ENCODE measurements around the gene SLC2A4RG. TPM values are rescaled to one million over a fixed set of nuclear protein-coding genes. Genes with fewer than 3 reads are reported as not detected.

Gene SLC2A4RG
- total RNA-seq, 1 donor from 2014 or later, result 12.0 TPM

DNA sequence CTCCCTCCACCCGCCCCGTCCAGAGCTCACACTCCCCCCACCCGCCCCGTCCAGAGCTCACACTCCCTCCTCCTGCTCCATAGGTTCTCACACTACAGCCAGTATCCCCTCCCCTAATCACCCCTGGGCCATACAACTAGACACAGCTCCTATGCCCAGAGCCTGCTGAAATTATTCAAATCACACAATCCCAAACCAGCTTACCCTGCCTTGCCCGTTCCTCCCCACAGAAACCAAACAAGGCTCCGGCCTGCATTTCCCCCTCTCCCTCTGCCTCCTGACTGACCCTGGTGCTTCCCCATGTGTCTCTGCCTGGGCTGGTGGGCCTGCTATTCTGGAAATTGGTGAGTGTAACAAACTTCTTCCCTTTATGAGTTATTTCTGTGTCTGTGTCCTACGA, 18.6 kb downstream of the SLC2A4RG start:
- TF ChIP-seq EZH2phosphoT487 (IDR thresholded peaks at IDR 0.05), result no peak
- no peak for TF ChIP-seq EZH2 (IDR thresholded peaks at IDR 0.05)
- TF ChIP-seq, protein P1, sequence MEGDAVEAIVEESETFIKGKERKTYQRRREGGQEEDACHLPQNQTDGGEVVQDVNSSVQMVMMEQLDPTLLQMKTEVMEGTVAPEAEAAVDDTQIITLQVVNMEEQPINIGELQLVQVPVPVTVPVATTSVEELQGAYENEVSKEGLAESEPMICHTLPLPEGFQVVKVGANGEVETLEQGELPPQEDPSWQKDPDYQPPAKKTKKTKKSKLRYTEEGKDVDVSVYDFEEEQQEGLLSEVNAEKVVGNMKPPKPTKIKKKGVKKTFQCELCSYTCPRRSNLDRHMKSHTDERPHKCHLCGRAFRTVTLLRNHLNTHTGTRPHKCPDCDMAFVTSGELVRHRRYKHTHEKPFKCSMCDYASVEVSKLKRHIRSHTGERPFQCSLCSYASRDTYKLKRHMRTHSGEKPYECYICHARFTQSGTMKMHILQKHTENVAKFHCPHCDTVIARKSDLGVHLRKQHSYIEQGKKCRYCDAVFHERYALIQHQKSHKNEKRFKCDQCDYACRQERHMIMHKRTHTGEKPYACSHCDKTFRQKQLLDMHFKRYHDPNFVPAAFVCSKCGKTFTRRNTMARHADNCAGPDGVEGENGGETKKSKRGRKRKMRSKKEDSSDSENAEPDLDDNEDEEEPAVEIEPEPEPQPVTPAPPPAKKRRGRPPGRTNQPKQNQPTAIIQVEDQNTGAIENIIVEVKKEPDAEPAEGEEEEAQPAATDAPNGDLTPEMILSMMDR (IDR thresholded peaks at IDR 0.05), result no peak
- Histone ChIP-seq H3K27ac (no peak overlapping the region), H3K4me3 (no peak overlapping the region), H3K4me1 (no peaks in the 10 kb centered on the region), H3K9me3 (ENCODE audit: low read depth) (no peaks in the 10 kb centered on the region), H3F3A (ENCODE audit: low read depth) (no peaks in the 10 kb centered on the region), H4K20me1 (ENCODE audit: low read depth) (no peaks in the 10 kb centered on the region), H3K27me3 (no peaks in the 10 kb centered on the region), H2AFZ (replicated peaks) (no peak overlapping the region), H3K79me2 (ENCODE audit: low read depth) (no peaks in the 10 kb centered on the region), H3K9ac (no peak overlapping the region), H3K4me2 (no peak overlapping the region), H3K36me3 (no peaks in the 10 kb centered on the region)
- peaks cover 5% of the 10 kb centered on the region for H3K36me3 Mint-ChIP-seq
- H3K4me3 Mint-ChIP-seq, result no peak overlapping the region
- H3K4me1 Mint-ChIP-seq, result peaks cover 7% of the 10 kb centered on the region
- H3K9me3 Mint-ChIP-seq, result peaks cover 2% of the 10 kb centered on the region
- H3K27me3 Mint-ChIP-seq (ENCODE audit: insufficient read depth, low read depth), result peaks cover 2% of the 10 kb centered on the region
- H3K27ac Mint-ChIP-seq, result peak overlapping the region; percentile 6
- DNase-seq (ENCODE audit: low spot score), result no peak

DNA sequence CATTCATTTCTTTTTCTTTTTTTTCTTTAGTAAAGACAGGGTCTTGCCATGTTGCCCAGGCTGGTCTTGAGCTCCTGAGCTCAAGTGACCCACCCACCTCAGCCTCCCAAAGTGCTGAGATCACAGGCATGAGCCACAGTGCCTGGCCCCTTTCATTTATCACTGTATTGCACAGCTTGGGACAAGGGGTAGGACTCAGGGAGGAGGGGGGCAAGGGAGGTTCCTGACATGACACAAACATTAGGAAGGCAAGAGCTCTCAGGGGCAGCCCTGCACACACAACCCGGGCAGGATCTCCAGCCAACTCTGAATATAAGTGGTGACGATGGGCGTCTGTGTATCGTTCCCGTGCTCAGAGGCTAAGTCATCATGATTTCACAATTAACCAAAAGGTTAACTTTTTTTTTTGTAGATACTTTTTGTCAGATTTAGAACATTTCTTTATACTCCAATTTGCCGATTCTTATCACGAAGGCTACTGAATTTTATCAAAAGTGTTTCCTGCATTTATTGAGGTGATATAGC, 19.9 kb downstream of the SLC2A4RG start:
- no peaks in the 10 kb centered on the region for H3F3A ChIP-seq (ENCODE audit: low read depth)
- peaks cover 4% of the 10 kb centered on the region for H3K4me1 Mint-ChIP-seq
- no peaks in the 10 kb centered on the region for H3K9me3 ChIP-seq (ENCODE audit: low read depth)
- no peak overlapping the region for H3K4me3 ChIP-seq
- no peak overlapping the region for H2AFZ ChIP-seq (replicated peaks)
- no peaks in the 10 kb centered on the region for H3K27me3 Mint-ChIP-seq (ENCODE audit: insufficient read depth, low read depth)
- no peak overlapping the region for H3K4me2 ChIP-seq
- peaks cover 7% of the 10 kb centered on the region for H3K36me3 Mint-ChIP-seq
- H3K9ac ChIP-seq, result no peak overlapping the region
- DNase-seq (ENCODE audit: low spot score), result no peak
- H3K27ac Mint-ChIP-seq, result no peak overlapping the region
- H3K4me3 Mint-ChIP-seq, result no peak overlapping the region
- H3K27ac ChIP-seq, result no peak overlapping the region
- no peaks in the 10 kb centered on the region for H3K27me3 ChIP-seq
- peaks cover 2% of the 10 kb centered on the region for H3K9me3 Mint-ChIP-seq
- H4K20me1 ChIP-seq (ENCODE audit: low read depth), result no peaks in the 10 kb centered on the region
- no peaks in the 10 kb centered on the region for H3K4me1 ChIP-seq
- TF ChIP-seq, protein P1 (IDR thresholded peaks at IDR 0.05), result no peak
- TF ChIP-seq EZH2phosphoT487 (IDR thresholded peaks at IDR 0.05) (no peak), EZH2 (IDR thresholded peaks at IDR 0.05) (no peak)
- no peaks in the 10 kb centered on the region for H3K79me2 ChIP-seq (ENCODE audit: low read depth)
- H3K36me3 ChIP-seq, result no peaks in the 10 kb centered on the region

DNA sequence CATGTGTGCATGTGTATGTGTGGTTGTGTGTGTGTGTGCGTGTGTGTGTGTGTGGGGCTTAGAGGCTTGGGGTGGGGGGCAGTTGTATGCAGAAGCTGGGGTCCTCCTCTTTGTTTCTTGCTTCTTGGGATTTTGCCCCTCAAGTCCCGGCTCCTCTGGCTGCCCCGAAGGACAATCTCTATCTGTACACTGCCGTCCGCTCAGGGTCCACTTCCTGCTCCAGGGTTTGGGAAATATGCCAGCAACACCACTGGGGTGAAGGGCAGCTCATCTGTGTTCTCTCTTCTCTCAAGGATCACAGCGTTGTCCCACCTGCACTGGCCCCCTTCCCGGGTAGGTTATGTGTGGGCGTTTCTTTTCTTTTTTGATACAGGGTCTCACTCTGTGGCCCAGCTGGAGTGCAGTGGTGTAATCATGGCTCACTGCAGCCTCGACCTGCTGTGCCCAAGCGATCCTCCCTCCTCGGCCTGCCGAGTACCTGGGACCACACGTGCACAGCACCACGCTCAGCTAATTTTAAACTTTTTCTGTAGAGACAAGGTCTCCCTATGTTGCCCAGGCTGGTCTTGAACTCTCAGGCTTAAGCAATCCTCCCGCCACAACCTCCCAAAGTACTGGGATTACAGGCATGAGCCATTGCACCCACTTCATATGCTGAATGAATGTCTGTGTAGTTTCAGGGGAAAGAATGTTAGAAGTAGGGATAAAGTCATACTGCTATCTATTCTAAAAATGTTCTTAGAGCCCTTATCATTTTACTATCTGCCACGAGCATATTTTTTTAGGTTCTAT, 25.7 kb downstream of the SLC2A4RG start:
- TF ChIP-seq EZH2phosphoT487 (IDR thresholded peaks at IDR 0.05) (no peak), EZH2 (IDR thresholded peaks at IDR 0.05) (no peak)
- TF ChIP-seq, protein P1 (IDR thresholded peaks at IDR 0.05), result no peak
- peak overlapping the region; percentile 60 for H3K27ac Mint-ChIP-seq

More for the DNA sequence above, 25.7 kb downstream of the SLC2A4RG start:
- H3K4me1 ChIP-seq, result no peaks in the 10 kb centered on the region
- H3K9ac ChIP-seq, result no peak overlapping the region
- H3K79me2 ChIP-seq (ENCODE audit: low read depth), result no peaks in the 10 kb centered on the region
- no peak overlapping the region for H3K4me3 Mint-ChIP-seq
- no peaks in the 10 kb centered on the region for H3K27me3 Mint-ChIP-seq (ENCODE audit: insufficient read depth, low read depth)
- no peaks in the 10 kb centered on the region for H3K9me3 ChIP-seq (ENCODE audit: low read depth)
- H3K4me1 Mint-ChIP-seq, result no peaks in the 10 kb centered on the region
- no peak overlapping the region for H3K27ac ChIP-seq
- H3K9me3 Mint-ChIP-seq, result peaks cover under 1% of the 10 kb centered on the region
- H3F3A ChIP-seq (ENCODE audit: low read depth), result no peaks in the 10 kb centered on the region
- H3K36me3 Mint-ChIP-seq, result peaks cover 4% of the 10 kb centered on the region
- no peak overlapping the region for H2AFZ ChIP-seq (replicated peaks)
- no peaks in the 10 kb centered on the region for H3K27me3 ChIP-seq
- no peaks in the 10 kb centered on the region for H3K36me3 ChIP-seq
- no peaks in the 10 kb centered on the region for H4K20me1 ChIP-seq (ENCODE audit: low read depth)
- H3K4me2 ChIP-seq, result no peak overlapping the region
- no peak overlapping the region for H3K4me3 ChIP-seq
- DNase-seq (ENCODE audit: low spot score), result no peak
